Measurements from ENCODE around the gene SPEN. TPM values are rescaled to one million over a fixed set of nuclear protein-coding genes. Genes with fewer than 3 reads are reported as not detected.
A peak's percentile ranks its signal among the peaks of the same experiment; 100 is the strongest.
"Not testable (repeated sequence)": the region's sequence is repeated elsewhere in the genome, so short reads cannot be mapped to it uniquely, and the experiment has no call there.

The SPEN gene
- total RNA-seq, 1 experiment from 2014 or later: 26.8 TPM

- H3K36me3 ChIP-seq (ENCODE audit: insufficient read depth, low read length): peaks cover 18% of the 10 kb centered on the region
Measured at GRCh38 chr1:15911927-15912326, 64.4 kb downstream of the SPEN start.

GRCh38 chr1:15913607-15914006 lies 66.1 kb downstream of the SPEN start:
- H3K4me3 ChIP-seq (ENCODE audit: low read length); H3K4me2 ChIP-seq (ENCODE audit: low read depth, low read length, poor library complexity, severe bottlenecking); H3K9ac ChIP-seq (ENCODE audit: low read length); H2AFZ ChIP-seq (ENCODE audit: low read length); H3K9me2 ChIP-seq (replicated peaks; ENCODE audit: insufficient read depth, low read length); H3K9me3 ChIP-seq (ENCODE audit: low read length); H4K20me1 ChIP-seq (ENCODE audit: insufficient read depth, low read depth, low read length); H3K27me3 ChIP-seq (ENCODE audit: low read length); H3K27ac ChIP-seq (ENCODE audit: low read length); DNase-seq: not testable (repeated sequence)
- Histone ChIP-seq H3K4me1 (ENCODE audit: low read length) (peaks cover 19% of the 10 kb centered on the region), H3K36me3 (ENCODE audit: insufficient read depth, low read length) (peaks cover 20% of the 10 kb centered on the region), H3K79me2 (ENCODE audit: low read length) (peaks cover 33% of the 10 kb centered on the region)

More at GRCh38 chr1:15911927-15912326, 64.4 kb downstream of the SPEN start:
- no peak overlapping the region for H3K4me2 ChIP-seq (ENCODE audit: low read depth, low read length, poor library complexity, severe bottlenecking)
- no peaks in the 10 kb centered on the region for H3K9me2 ChIP-seq (replicated peaks; ENCODE audit: insufficient read depth, low read length)
- H3K9me3 ChIP-seq (ENCODE audit: low read length): no peaks in the 10 kb centered on the region
- H3K9ac ChIP-seq (ENCODE audit: low read length): no peak overlapping the region
- DNase-seq: no peak
- no peak overlapping the region for H3K27ac ChIP-seq (ENCODE audit: low read length)
- H3K79me2 ChIP-seq (ENCODE audit: low read length): peaks cover 43% of the 10 kb centered on the region
- no peaks in the 10 kb centered on the region for H3K27me3 ChIP-seq (ENCODE audit: low read length)
- H3K4me3 ChIP-seq (ENCODE audit: low read length): no peak overlapping the region
- H2AFZ ChIP-seq (ENCODE audit: low read length): no peak overlapping the region
- H3K4me1 ChIP-seq (ENCODE audit: low read length): peaks cover 16% of the 10 kb centered on the region
- H4K20me1 ChIP-seq (ENCODE audit: insufficient read depth, low read depth, low read length): no peaks in the 10 kb centered on the region

DNA sequence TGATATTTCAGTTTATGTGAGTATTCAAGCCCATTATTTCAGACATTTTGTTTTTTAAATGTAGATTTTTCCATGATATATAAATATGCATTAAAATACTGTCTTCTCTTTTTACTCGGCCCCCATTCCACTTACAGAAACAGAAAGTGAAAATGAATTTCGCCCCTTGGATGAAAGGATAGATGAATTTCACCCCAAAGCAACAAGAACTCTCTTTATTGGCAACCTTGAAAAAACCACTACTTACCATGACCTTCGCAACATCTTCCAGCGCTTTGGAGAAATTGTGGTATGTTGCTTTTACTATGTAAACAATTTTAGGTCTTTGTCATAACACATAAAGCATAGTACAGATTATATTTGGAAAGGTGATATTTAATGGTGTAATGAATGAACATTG lies 68.5 kb downstream of the SPEN start:
- H3K79me2 ChIP-seq (ENCODE audit: low read length): peaks cover 24% of the 10 kb centered on the region

GRCh38 chr1:15916417-15916816 lies 68.9 kb downstream of the SPEN start:
- Histone ChIP-seq H4K20me1 (ENCODE audit: insufficient read depth, low read depth, low read length) (no peaks in the 10 kb centered on the region), H3K9me2 (replicated peaks; ENCODE audit: insufficient read depth, low read length) (no peaks in the 10 kb centered on the region), H3K79me2 (ENCODE audit: low read length) (peaks cover 24% of the 10 kb centered on the region), H2AFZ (ENCODE audit: low read length) (no peak overlapping the region), H3K36me3 (ENCODE audit: insufficient read depth, low read length) (peaks cover 18% of the 10 kb centered on the region), H3K4me3 (ENCODE audit: low read length) (no peak overlapping the region), H3K9ac (ENCODE audit: low read length) (no peak overlapping the region), H3K27me3 (ENCODE audit: low read length) (no peaks in the 10 kb centered on the region), H3K27ac (ENCODE audit: low read length) (peak overlapping the region; percentile 35; the same call in 1 of the 2 replicates), H3K4me2 (ENCODE audit: low read depth, low read length, poor library complexity, severe bottlenecking) (peak overlapping the region; percentile 37), H3K9me3 (ENCODE audit: low read length) (no peaks in the 10 kb centered on the region), H3K4me1 (ENCODE audit: low read length) (peaks cover 19% of the 10 kb centered on the region)
- DNase-seq: no peak

More for the DNA sequence above, 68.5 kb downstream of the SPEN start:
- Histone ChIP-seq H3K9me3 (ENCODE audit: low read length) (no peaks in the 10 kb centered on the region), H3K36me3 (ENCODE audit: insufficient read depth, low read length) (peaks cover 20% of the 10 kb centered on the region), H2AFZ (ENCODE audit: low read length) (no peak overlapping the region), H3K27ac (ENCODE audit: low read length) (no peak overlapping the region), H4K20me1 (ENCODE audit: insufficient read depth, low read depth, low read length) (no peaks in the 10 kb centered on the region), H3K9ac (ENCODE audit: low read length) (no peak overlapping the region), H3K4me1 (ENCODE audit: low read length) (peaks cover 19% of the 10 kb centered on the region), H3K9me2 (replicated peaks; ENCODE audit: insufficient read depth, low read length) (no peaks in the 10 kb centered on the region), H3K4me2 (ENCODE audit: low read depth, low read length, poor library complexity, severe bottlenecking) (peak overlapping the region; percentile 37), H3K4me3 (ENCODE audit: low read length) (no peak overlapping the region), H3K27me3 (ENCODE audit: low read length) (no peaks in the 10 kb centered on the region)
- DNase-seq: no peak

- Histone ChIP-seq H3K4me1 (ENCODE audit: low read length) (peaks cover 19% of the 10 kb centered on the region), H3K27me3 (ENCODE audit: low read length) (no peaks in the 10 kb centered on the region), H3K36me3 (ENCODE audit: insufficient read depth, low read length) (peaks cover 22% of the 10 kb centered on the region), H3K27ac (ENCODE audit: low read length) (peak overlapping the region; percentile 35; the same call in 1 of the 2 replicates), H3K9ac (ENCODE audit: low read length) (no peak overlapping the region), H3K9me2 (replicated peaks; ENCODE audit: insufficient read depth, low read length) (no peaks in the 10 kb centered on the region), H3K4me2 (ENCODE audit: low read depth, low read length, poor library complexity, severe bottlenecking) (peak overlapping the region; percentile 37), H3K4me3 (ENCODE audit: low read length) (no peak overlapping the region), H3K79me2 (ENCODE audit: low read length) (peaks cover 24% of the 10 kb centered on the region), H3K9me3 (ENCODE audit: low read length) (no peaks in the 10 kb centered on the region), H4K20me1 (ENCODE audit: insufficient read depth, low read depth, low read length) (no peaks in the 10 kb centered on the region), H2AFZ (ENCODE audit: low read length) (no peak overlapping the region)
- DNase-seq: no peak
Measured at GRCh38 chr1:15916916-15917315, 69.4 kb downstream of the SPEN start.

DNA sequence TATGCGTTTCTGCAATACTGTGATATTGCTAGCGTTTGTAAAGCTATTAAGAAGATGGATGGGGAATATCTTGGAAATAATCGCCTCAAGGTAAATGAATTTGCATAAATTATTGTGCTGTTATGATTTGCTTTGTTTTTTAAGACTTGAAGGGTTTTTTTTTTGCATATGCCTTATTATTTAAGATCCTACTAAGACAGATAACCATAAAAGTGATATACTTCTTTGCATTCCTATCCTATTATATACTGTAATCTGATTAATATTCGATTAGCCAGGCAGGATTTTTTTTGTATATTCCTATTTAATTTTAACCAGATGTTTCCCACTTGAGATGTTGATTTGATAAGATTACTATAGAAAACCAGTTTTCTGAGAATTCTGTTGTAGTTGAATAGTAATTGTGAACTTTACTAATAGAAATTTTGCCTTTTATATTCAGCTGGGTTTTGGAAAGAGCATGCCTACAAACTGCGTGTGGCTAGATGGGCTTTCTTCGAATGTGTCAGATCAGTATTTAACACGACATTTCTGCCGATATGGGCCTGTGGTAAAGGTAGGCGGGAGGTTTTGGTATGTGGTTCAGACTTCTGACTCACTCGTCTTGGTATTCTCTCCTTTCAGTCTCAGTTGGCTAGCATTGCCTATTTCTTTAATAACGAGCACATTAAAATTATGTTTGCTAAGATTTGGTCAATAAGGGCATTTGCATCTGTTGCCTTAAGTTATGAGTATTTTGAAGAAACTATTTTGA lies 71.6 kb downstream of the SPEN start:
- H3K27me3 ChIP-seq (ENCODE audit: low read length): no peaks in the 10 kb centered on the region
- H3K79me2 ChIP-seq (ENCODE audit: low read length): peaks cover 11% of the 10 kb centered on the region
- no peak overlapping the region for H3K9ac ChIP-seq (ENCODE audit: low read length)
- H3K4me2 ChIP-seq (ENCODE audit: low read depth, low read length, poor library complexity, severe bottlenecking): no peak overlapping the region
- no peaks in the 10 kb centered on the region for H3K9me2 ChIP-seq (replicated peaks; ENCODE audit: insufficient read depth, low read length)
- H3K4me1 ChIP-seq (ENCODE audit: low read length): peaks cover 19% of the 10 kb centered on the region
- H3K9me3 ChIP-seq (ENCODE audit: low read length): no peaks in the 10 kb centered on the region
- no peaks in the 10 kb centered on the region for H4K20me1 ChIP-seq (ENCODE audit: insufficient read depth, low read depth, low read length)
- no peak overlapping the region for H3K4me3 ChIP-seq (ENCODE audit: low read length)
- H2AFZ ChIP-seq (ENCODE audit: low read length): no peak overlapping the region
- H3K36me3 ChIP-seq (ENCODE audit: insufficient read depth, low read length): peaks cover 25% of the 10 kb centered on the region
- no peak overlapping the region for H3K27ac ChIP-seq (ENCODE audit: low read length)
- DNase-seq: no peak

- Histone ChIP-seq H3K27ac (ENCODE audit: low read length) (no peak overlapping the region), H3K4me2 (ENCODE audit: low read depth, low read length, poor library complexity, severe bottlenecking) (no peak overlapping the region), H3K9me3 (ENCODE audit: low read length) (no peaks in the 10 kb centered on the region), H3K4me3 (ENCODE audit: low read length) (no peak overlapping the region), H3K27me3 (ENCODE audit: low read length) (no peaks in the 10 kb centered on the region), H3K79me2 (ENCODE audit: low read length) (no peaks in the 10 kb centered on the region), H2AFZ (ENCODE audit: low read length) (no peak overlapping the region), H3K9ac (ENCODE audit: low read length) (no peak overlapping the region), H3K36me3 (ENCODE audit: insufficient read depth, low read length) (peaks cover 32% of the 10 kb centered on the region; the same call in 1 of the 2 replicates), H4K20me1 (ENCODE audit: insufficient read depth, low read depth, low read length) (no peaks in the 10 kb centered on the region), H3K4me1 (ENCODE audit: low read length) (no peaks in the 10 kb centered on the region), H3K9me2 (replicated peaks; ENCODE audit: insufficient read depth, low read length) (no peaks in the 10 kb centered on the region)
- DNase-seq: no peak
Measured at GRCh38 chr1:15923241-15923640, 75.7 kb downstream of the SPEN start.

- not testable (repeated sequence) for H3K4me3 ChIP-seq (ENCODE audit: low read length); H3K79me2 ChIP-seq (ENCODE audit: low read length); H3K27me3 ChIP-seq (ENCODE audit: low read length); H3K9me2 ChIP-seq (replicated peaks; ENCODE audit: insufficient read depth, low read length); H2AFZ ChIP-seq (ENCODE audit: low read length); DNase-seq; H3K9ac ChIP-seq (ENCODE audit: low read length); H3K4me1 ChIP-seq (ENCODE audit: low read length); H3K4me2 ChIP-seq (ENCODE audit: low read depth, low read length, poor library complexity, severe bottlenecking); H4K20me1 ChIP-seq (ENCODE audit: insufficient read depth, low read depth, low read length); H3K27ac ChIP-seq (ENCODE audit: low read length); H3K9me3 ChIP-seq (ENCODE audit: low read length)
- H3K36me3 ChIP-seq (ENCODE audit: insufficient read depth, low read length): peaks cover 30% of the 10 kb centered on the region; the same call in 1 of the 2 replicates
Measured at GRCh38 chr1:15926448-15926847, 78.9 kb downstream of the SPEN start.

Measured in Karpas-422 (cell line).